ENCODE measurements around the gene AGBL1.

- TF ChIP-seq RAD21 (IDR thresholded peaks at IDR 0.05; ENCODE audit: low read depth) (no peak), FOXM1 (IDR thresholded peaks at IDR 0.05; ENCODE audit: borderline replicate concordance, low read depth) (no peak), CREB1 (IDR thresholded peaks at IDR 0.05; ENCODE audit: low read depth) (no peak), CEBPB (IDR thresholded peaks at IDR 0.05) (no peak), MAX (IDR thresholded peaks at IDR 0.05) (no peak), TCF12 (IDR thresholded peaks at IDR 0.05; ENCODE audit: low read depth) (no peak), EP300 (IDR thresholded peaks at IDR 0.05; ENCODE audit: borderline replicate concordance) (no peak), REST (IDR thresholded peaks at IDR 0.05; ENCODE audit: low read depth) (no peak), YY1 (IDR thresholded peaks at IDR 0.05; ENCODE audit: low read depth) (no peak)
These were observed 856.2 kb downstream of the AGBL1 start for GRCh38 chr15:86935841-86936240.

Measured in Ishikawa (cell line).